Colon (tissue), 2 donors: ENCODE data around the gene PHF19.

Source experiments
- FAIRE-seq: peaks from 2 replicates; lab custom pipeline; 2012; peaks lifted over from hg19 to GRCh38; lab: Jason Lieb, UNC
- donor health status: control.
- donor health status: control.

The PHF19 gene

GRCh38 chr9:120913647-120914264 is 36.8 kb upstream of the PHF19 start:
- no peak for FAIRE-seq

GRCh38 chr9:120912958-120913646 is 36.1 kb upstream of the PHF19 start:
- FAIRE-seq = no peak

GRCh38 chr9:120911295-120911837 is 34.4 kb upstream of the PHF19 start:
- no peak for FAIRE-seq

DNA sequence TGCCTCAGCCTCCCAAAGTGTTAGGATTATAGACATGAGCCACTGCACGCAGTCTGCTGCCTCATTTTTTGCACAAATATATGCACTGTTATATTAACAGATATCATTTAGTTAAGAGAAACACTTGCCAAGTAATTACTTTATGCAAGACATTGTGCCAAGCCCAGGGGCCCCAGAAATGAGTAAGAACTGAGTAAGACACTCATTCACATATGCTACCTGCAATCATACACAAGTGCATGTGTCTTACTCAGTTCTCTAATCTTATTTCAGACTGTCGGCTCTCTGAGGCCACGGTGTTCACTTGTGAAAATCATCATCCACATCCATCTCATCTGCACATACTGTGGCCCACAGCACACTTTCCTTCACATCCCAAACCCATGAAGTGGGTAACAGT is 33.7 kb upstream of the PHF19 start:
- FAIRE-seq = no peak

GRCh38 chr9:120909904-120910303 is 32.9 kb upstream of the PHF19 start:
- FAIRE-seq = no peak

DNA sequence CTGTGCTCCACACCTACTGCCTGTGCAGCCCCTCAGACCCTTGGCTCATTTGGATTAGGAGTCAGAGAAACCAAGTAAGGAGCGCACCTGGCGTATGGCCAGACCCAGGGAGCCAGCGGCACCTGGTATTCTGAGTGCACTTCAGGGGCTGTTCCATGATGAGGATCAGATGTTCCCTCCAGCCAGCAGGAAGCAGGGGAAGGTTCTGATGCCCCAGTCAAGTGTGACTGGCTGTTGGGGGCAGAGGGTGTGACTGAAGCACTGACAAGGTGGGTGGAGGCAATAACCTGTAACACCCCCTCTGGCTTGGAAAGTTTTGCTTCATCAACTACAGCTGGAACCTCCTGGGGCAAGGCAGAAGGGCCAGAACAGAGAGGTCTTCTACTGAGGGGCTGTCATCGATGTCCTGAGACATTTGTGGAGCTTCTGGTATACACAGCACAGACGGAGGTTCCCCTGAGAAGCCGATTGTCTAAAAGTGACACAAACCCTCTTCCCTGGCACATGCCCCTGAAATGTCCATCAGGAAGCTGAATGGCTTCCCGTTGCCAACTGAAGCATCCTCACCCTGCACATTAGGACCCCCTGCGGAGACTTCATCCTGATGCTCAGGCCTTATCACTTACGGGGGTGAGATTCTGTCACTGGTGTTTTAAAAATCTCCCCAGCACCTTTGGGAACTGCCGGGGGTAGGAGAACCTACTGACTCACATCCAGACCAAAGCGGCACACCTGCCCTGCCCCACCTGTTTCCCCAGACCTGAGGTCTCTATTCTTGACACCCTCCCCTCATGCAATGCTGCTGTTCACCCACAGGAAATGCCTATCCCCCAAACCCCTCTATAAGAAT is 28.6 kb upstream of the PHF19 start:
- FAIRE-seq = no peak

- FAIRE-seq = no peak
Measured at GRCh38 chr9:120904978-120905301, 28.0 kb upstream of the PHF19 start.

DNA sequence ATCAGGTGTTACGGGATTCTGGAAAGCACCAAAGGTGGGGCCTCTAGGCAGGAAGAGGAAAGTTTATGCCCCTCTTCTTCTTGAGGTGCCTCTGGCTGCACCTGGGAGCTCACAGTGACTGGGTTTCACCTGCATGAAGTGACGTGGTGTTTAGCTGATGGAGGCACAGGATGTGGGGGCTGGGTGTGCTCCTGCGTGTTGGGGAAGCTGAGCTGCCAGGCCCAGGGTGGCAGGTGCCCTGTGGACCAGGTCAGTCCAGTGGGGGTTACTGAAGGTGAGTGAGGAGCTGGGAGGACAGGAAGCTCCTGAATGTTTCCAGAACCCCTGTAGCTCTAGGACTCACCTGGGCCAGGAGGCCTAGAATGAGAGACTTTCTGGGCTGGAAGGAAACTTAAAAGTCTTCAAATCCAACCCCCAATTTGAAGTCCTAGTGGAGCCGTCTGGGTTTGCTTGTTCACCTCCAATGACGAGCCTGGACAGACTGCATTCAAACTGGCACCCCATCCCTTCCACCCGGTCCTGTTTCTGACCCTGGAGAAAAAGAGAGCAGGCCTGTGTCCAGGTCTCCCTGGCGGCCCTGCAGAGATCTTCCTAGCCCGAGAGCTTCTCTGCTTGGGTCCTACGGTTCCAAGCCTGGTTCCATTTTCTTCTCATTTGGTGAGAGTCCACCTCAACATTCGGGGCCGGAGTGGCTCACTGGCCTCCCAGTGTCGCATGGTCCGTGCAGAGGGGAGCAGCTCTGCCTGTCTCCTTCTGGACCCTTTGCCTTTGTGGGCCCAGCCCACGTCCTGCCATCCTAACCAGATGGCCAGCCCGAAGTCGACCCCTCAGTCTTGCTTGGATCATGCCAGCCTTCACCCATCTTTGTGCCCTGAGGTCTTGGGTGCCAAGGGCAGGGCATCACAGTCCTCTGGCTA is 27.3 kb upstream of the PHF19 start:
- no peak for FAIRE-seq

GRCh38 chr9:120902569-120903535 is 25.9 kb upstream of the PHF19 start:
- FAIRE-seq = no peak

DNA sequence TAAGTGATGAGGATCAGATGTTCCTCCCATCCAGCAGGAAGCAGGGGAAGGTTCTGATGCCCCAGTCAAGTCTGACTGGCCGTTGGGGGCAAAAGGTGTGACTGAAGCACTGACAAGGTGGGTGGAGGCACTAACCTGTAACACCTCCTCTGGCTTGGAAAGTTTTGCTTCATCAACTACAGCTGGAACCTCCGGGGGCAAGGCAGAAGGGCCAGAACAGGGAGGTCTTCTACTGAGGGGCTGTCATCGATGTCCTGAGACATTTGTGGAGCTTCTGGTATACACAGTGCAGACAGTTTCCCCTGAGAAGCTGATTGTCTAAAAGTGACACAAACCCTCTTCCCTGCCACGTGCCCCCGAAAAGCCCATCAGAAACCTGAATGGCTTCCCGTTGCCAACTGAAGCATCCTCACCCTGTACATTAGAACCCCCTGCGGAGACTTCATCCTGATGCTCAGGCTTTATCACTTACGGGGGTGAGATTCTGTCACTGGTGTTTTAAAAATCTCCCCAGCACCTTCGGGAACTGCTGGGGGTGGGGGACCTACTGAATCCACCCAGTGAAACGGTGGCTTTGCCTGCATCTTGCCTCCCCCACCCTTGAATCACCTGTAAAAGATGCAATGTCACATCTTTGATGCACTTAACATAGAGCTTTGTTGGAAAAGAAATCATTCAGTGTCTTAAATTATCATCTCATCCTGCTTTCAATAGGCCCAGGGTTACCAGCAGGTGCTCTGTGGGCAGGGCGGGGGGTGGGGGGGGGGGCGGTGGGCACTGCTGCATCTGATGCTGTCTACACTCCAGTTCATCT is 25.0 kb upstream of the PHF19 start:
- FAIRE-seq = no peak

- FAIRE-seq = no peak
Measured at GRCh38 chr9:120900824-120901223, 23.8 kb upstream of the PHF19 start.

DNA sequence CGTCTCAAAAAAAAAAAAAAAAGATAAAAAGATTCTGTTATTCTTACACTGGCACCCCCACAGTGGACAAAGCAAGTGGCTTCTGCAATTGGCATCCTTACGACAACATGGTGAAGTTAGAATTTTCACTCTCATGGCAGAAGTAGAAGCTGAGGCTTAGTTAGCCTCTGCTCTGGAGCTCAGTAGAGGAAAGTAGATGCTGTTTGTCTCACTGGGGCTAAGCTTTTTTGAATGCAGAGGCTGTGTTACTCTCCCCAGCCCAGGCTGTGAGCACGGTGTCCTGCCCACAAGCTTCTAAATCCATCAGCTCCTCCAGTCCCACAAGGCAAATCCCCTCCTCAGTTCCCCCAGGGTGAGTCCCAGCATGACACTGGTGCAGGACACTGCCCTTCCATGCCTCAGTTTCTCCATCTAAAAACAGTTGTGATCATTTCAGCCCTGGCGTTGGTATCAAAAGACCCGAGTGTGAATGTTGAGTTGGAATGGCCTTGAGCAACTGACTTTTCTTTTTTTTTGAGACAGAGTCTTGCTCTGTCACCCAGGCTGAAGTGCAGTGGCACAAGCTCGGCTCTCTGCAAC is 22.6 kb upstream of the PHF19 start:
- FAIRE-seq = no peak

- no peak for FAIRE-seq
Measured at GRCh38 chr9:120898396-120898795, 21.4 kb upstream of the PHF19 start.

- FAIRE-seq = no peak
Measured at GRCh38 chr9:120895951-120896350, 19.0 kb upstream of the PHF19 start.

DNA sequence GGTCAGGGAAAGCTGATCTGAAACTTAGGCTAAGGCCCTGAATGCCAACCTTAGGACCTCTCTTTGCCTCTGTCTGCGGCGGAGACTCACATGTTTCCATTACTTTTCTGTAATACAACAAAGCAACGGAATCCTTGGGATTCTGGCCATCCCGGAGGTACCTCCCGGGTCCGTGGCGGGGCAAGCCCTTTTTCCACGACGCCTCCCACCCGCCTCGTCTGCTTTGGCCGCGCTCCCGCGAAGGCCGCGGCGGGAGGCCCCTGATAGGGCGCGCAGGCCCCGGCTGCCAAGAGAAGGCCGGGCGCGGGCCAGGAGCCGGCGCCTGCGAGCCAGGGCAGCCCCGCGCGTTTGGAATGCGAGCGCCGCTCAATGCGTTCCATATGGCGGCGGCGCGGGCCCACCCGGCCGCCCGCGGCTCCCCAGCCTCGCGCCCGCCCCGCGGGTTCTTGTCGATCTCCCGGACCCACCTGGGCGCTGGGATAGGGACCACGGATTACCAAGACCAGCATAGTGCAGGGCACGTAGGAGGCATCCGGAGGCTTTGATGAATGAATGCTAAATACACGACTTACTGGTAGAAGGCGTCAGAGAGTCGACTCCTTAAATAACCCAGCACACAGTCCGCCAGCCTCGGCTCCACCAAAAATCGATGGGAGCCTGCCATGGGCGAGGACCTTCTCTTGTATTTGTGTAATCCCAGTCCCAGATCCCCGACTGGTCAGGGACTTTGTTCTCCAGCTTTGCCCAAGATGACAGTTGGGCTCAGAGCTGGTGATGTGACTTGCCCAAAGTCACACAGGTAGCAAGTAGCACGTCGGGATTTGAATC is 17.5 kb upstream of the PHF19 start:
- FAIRE-seq = no peak

- FAIRE-seq = no peak
Measured at GRCh38 chr9:120893611-120894307, 16.8 kb upstream of the PHF19 start.

- FAIRE-seq = no peak
Measured at GRCh38 chr9:120892748-120893610, 16.0 kb upstream of the PHF19 start.
